ENCODE measurements around the gene NEK1.

- TF ChIP-seq CTCF (optimal IDR thresholded peaks at IDR 0.05 in 1 of 3, IDR thresholded peaks at IDR 0.05 in 1 of 3, conservative IDR thresholded peaks at IDR 0.05 in 1 of 3; ENCODE audit: extremely low read depth in 1 of 3, insufficient read depth in 2 of 3, low read length in 3 of 3), result no peak
- TF ChIP-seq EZH2 (IDR thresholded peaks at IDR 0.05; ENCODE audit: low read length), result no peak
Measured at GRCh38 chr4:169658196-169658595, 45.8 kb upstream of the NEK1 start.

All from keratinocyte (primary cell).